Left forelimb (tissue), 1 donor: ENCODE results near the gene ZNF287.
"Not testable (repeated sequence)": the region's sequence is repeated elsewhere in the genome, so short reads cannot be mapped to it uniquely, and the experiment has no call there.

Source experiments
- DNase-seq: peaks from one replicate; pipeline ENCODE4 v3.0.0-alpha.2; 2018; ENCODE audit warnings: low spot score

ZNF287 gene

GRCh38 chr17:16568541-16569357, at the start of gene ZNF287:
Gene ZNF287 (minus strand): TSS chr17:16569204. CDS start chr17:16567731, 1,473 bp downstream.
- peak; percentile 93 for DNase-seq

GRCh38 chr17:16617481-16618060, 48.6 kb upstream of the ZNF287 start:
- no peak for DNase-seq

- DNase-seq = no peak
Observed at GRCh38 chr17:16599537-16599936, 30.5 kb upstream of the ZNF287 start.

- DNase-seq = no peak
Observed at GRCh38 chr17:16593356-16594102, 24.5 kb upstream of the ZNF287 start.

- peak; percentile 92 for DNase-seq
Observed at GRCh38 chr17:16589097-16589969, 20.3 kb upstream of the ZNF287 start.

- DNase-seq = no peak
Observed at GRCh38 chr17:16585796-16586195, 16.8 kb upstream of the ZNF287 start.

- peak; percentile 93 for DNase-seq
Observed at GRCh38 chr17:16584273-16584995, 15.4 kb upstream of the ZNF287 start.

GRCh38 chr17:16583781-16584180, 14.8 kb upstream of the ZNF287 start:
- DNase-seq = no peak

GRCh38 chr17:16573466-16573865, 4.5 kb upstream of the ZNF287 start:
- DNase-seq = no peak

- no peak for DNase-seq
Observed at GRCh38 chr17:16569358-16569712, 331 bp upstream of the ZNF287 start.

- DNase-seq = no peak
Observed at GRCh38 chr17:16552637-16553045, 16.4 kb downstream of the ZNF287 start.

GRCh38 chr17:16551878-16552636, 16.9 kb downstream of the ZNF287 start:
- DNase-seq = no peak

GRCh38 chr17:16537130-16537458, 31.9 kb downstream of the ZNF287 start:
- DNase-seq = no peak

GRCh38 chr17:16534236-16534635, 34.8 kb downstream of the ZNF287 start:
- DNase-seq = no peak

- DNase-seq = no peak
Observed at GRCh38 chr17:16529906-16530305, 39.1 kb downstream of the ZNF287 start.

GRCh38 chr17:16527298-16527697, 41.7 kb downstream of the ZNF287 start:
- DNase-seq = no peak

- not testable (repeated sequence) for DNase-seq
Observed at GRCh38 chr17:16525556-16525955, 43.4 kb downstream of the ZNF287 start.

- DNase-seq = peak; percentile 85
Observed at GRCh38 chr17:16521070-16521727, 47.8 kb downstream of the ZNF287 start.

GRCh38 chr17:16519021-16519420, 50.0 kb downstream of the ZNF287 start:
- no peak for DNase-seq

GRCh38 chr17:16517477-16517876, 51.5 kb downstream of the ZNF287 start:
- DNase-seq = no peak
